K562 (cell line): ENCODE data around the gene CAPRIN2. TPM values are rescaled to one million over a fixed set of nuclear protein-coding genes. Genes with fewer than 3 reads are reported as not detected.

ENCODE experiments used
- ATAC-seq: fragments of 200-7000 bp; cut with Tn5 transposase; 3 replicates; pipeline ENCODE4 v1.9.1; 2020; ENCODE audit warnings: moderate library complexity
- BruUV-seq: library from RNA; stranded (reverse); fragments of 400-500 nt; replicated peaks from 2 replicates; lab custom pipeline; 2021; lab: Mats Ljungman, UMichigan
- CTCF ChIA-PET: fragments of 300-600 bp; formaldehyde crosslinking; extraction: SDS; loops from one replicate; lab custom pipeline; 2021; ENCODE audit warnings: low intra/inter-chr PET ratio; lab: Yijun Ruan, JAX
- POLR2A ChIA-PET: fragments of 300-600, 350-650 bp; sonication (Branson Sonifier 250); formaldehyde crosslinking; extraction: SDS; loops from one replicate; lab custom pipeline; 2021; ENCODE audit warnings: antibody characterized with exemption, inconsistent platforms; lab: Yijun Ruan, JAX
- DNase-seq, 4 experiments: peaks; one replicate each; pipeline versions ENCODE4 v3.0.0 to v3.0.0-alpha.2; 2011 to 2018; ENCODE audit warnings: low spot score in 3 of 4, mixed read lengths in 3 of 4; ENCODE audit errors: extremely low read depth in 1 of 4
- FAIRE-seq: peaks from 2 replicates; lab custom pipeline; 2011; peaks lifted over from hg19 to GRCh38; lab: Jason Lieb, UNC
- H2AFZ ChIP-seq: 2 replicates; pipeline ENCODE4 v1.6.0; 2011; ENCODE audit warnings: low read depth, low read length, control low read depth, inconsistent platforms
- H3K27ac ChIP-seq: fragments of 200-600 bp; 3 replicates; pipeline ENCODE4 v1.8.0; 2011; ENCODE audit warnings: low read depth, mild to moderate bottlenecking, control low read depth, inconsistent platforms, low read length, moderate library complexity, mixed read lengths; ENCODE audit errors: extremely low read depth
- H3K27me3 ChIP-seq, 2 experiments: fragments of 300-600 bp in 1 of 2; 2 replicates in 1 of 2; 3 replicates in 1 of 2; pipeline versions ENCODE4 v1.6.0 to v1.8.0; 2011; ENCODE audit warnings: inconsistent platforms in 2 of 2, low read length in 2 of 2, mild to moderate bottlenecking in 1 of 2, mixed read lengths in 1 of 2, moderate library complexity in 1 of 2; ENCODE audit not compliant: control insufficient read depth in 2 of 2, insufficient read depth in 2 of 2
- H3K36me3 ChIP-seq: fragments of 300-600 bp; 3 replicates; pipeline ENCODE4 v1.8.0; 2011; ENCODE audit warnings: mild to moderate bottlenecking, low read length, inconsistent platforms; ENCODE audit not compliant: control insufficient read depth, insufficient read depth
- H3K4me1 ChIP-seq, 2 experiments: fragments of 200-600 bp in 1 of 2; replicated peaks in 1 of 2; 2 replicates in 1 of 2; 3 replicates in 1 of 2; pipeline versions ENCODE4 v1.5.1 to v1.8.0; 2011; ENCODE audit warnings: inconsistent platforms in 2 of 2, low read length in 2 of 2, mild to moderate bottlenecking in 1 of 2, mixed read lengths in 1 of 2, moderate library complexity in 1 of 2; ENCODE audit not compliant: control insufficient read depth in 2 of 2, insufficient read depth in 2 of 2
- H3K4me2 ChIP-seq: 2 replicates; pipeline ENCODE4 v1.6.1; 2011; ENCODE audit warnings: low read length, control low read depth, inconsistent platforms, mixed read lengths; ENCODE audit not compliant: insufficient read depth
- H3K4me3 ChIP-seq: fragments of 200-600 bp; sonication (generic), shearing (Covaris generic); 2 replicates; pipeline ENCODE4 v1.5.1; 2016; ENCODE audit warnings: control low read depth, inconsistent platforms
- H3K79me2 ChIP-seq: fragments of 200-600 bp; 3 replicates; pipeline ENCODE4 v1.8.0; 2011; ENCODE audit warnings: low read length, inconsistent platforms; ENCODE audit not compliant: control insufficient read depth, insufficient read depth
- H3K9ac ChIP-seq, 2 experiments: 2 replicates each; pipeline versions ENCODE4 v1.6.0 to v1.6.1; 2011; ENCODE audit warnings: low read depth in 2 of 2, low read length in 2 of 2, control low read depth in 1 of 2, inconsistent platforms in 1 of 2, mild to moderate bottlenecking in 1 of 2, mixed read lengths in 1 of 2; ENCODE audit not compliant: insufficient read depth in 1 of 2
- H3K9me1 ChIP-seq: one replicate; pipeline ENCODE4 v1.6.0; 2011; ENCODE audit warnings: inconsistent platforms, mild to moderate bottlenecking, low read length, moderate library complexity; ENCODE audit not compliant: control insufficient read depth, insufficient read depth
- H3K9me3 ChIP-seq: replicated peaks from 2 replicates; pipeline ENCODE4 v1.5.1; 2011; ENCODE audit warnings: low read depth, low read length, inconsistent platforms; ENCODE audit not compliant: control insufficient read depth, insufficient read depth
- H4K20me1 ChIP-seq: replicated peaks from 2 replicates; pipeline ENCODE4 v1.6.1; 2011; ENCODE audit warnings: low read length, inconsistent platforms, mixed read lengths; ENCODE audit not compliant: control insufficient read depth, insufficient read depth
- BRCA1 ChIP-seq, 2 experiments: fragments of 450-650 bp in 1 of 2; sonication (generic) in 1 of 2; formaldehyde crosslinking in 1 of 2; IDR thresholded peaks; 2 replicates each; pipeline versions ENCODE4 v1.5.0 to v1.6.1; 2017 to 2020; ENCODE audit warnings: mild to moderate bottlenecking in 1 of 2, missing genetic modification reagents in 1 of 2
- ELF1 ChIP-seq: fragments of 200-800 bp; sonication (Bioruptor generic); IDR thresholded peaks from 2 replicates; pipeline ENCODE4 v1.6.1; 2016; ENCODE audit warnings: missing genetic modification characterization, missing compliant biosample characterization
- EP300 ChIP-seq: IDR thresholded peaks from 2 replicates; pipeline ENCODE4 v1.6.1; 2012; ENCODE audit warnings: low read length, improper control_type of control experiment
- MEIS2 ChIP-seq: fragments of 450-650 bp; IDR thresholded peaks from 2 replicates; pipeline ENCODE4 v1.6.1; 2014; ENCODE audit warnings: mild to moderate bottlenecking; ENCODE audit not compliant: partially characterized antibody
- NFIC ChIP-seq: fragments of 450-650 bp; IDR thresholded peaks from 2 replicates; pipeline ENCODE4 v1.6.1; 2017; ENCODE audit warnings: mild to moderate bottlenecking, inconsistent platforms
- POLR2AphosphoS2 ChIP-seq: IDR thresholded peaks from 2 replicates; pipeline ENCODE4 v1.6.1; 2012; ENCODE audit warnings: low read length, improper control_type of control experiment
- PTTG1 ChIP-seq: fragments of 450-650 bp; IDR thresholded peaks from 2 replicates; pipeline ENCODE4 v1.6.1; 2016; ENCODE audit warnings: low read depth, mild to moderate bottlenecking, missing genetic modification characterization, missing compliant biosample characterization
- SETDB1 ChIP-seq: IDR thresholded peaks from one replicate; pipeline ENCODE4 v1.6.1; 2012; ENCODE audit warnings: low read length, control low read depth, inconsistent platforms
- SMARCA5 ChIP-seq: fragments of 450-650 bp; IDR thresholded peaks from 2 replicates; pipeline ENCODE4 v1.6.1; 2016
- TARDBP ChIP-seq: fragments of 450-650 bp; IDR thresholded peaks from 2 replicates; pipeline ENCODE4 v1.6.1; 2016
- ZKSCAN8 ChIP-seq: fragments of 200-800 bp; sonication (Bioruptor generic); IDR thresholded peaks from 2 replicates; pipeline ENCODE4 v1.6.1; 2016; ENCODE audit warnings: missing genetic modification characterization, missing compliant biosample characterization
- ZNF316 ChIP-seq: fragments of 450-650 bp; IDR thresholded peaks from 2 replicates; pipeline ENCODE4 v1.6.1; 2016
- ZNF436 ChIP-seq: fragments of 250-450, 450-650 bp; sonication (Bioruptor Pico); formaldehyde crosslinking; IDR thresholded peaks from 2 replicates; pipeline ENCODE4 v1.7.0; 2020; ENCODE audit warnings: mild to moderate bottlenecking
- WGBS: fragments of 100-300 bp; shearing (Covaris generic); methylation state at CpG from one replicate; pipeline ENCODE4 v1.1.6; 2016; ENCODE audit warnings: low coverage, mixed read lengths; ENCODE audit not compliant: insufficient coverage; ENCODE audit errors: missing lambda C conversion rate; 5-methylcytosine and 5-hydroxymethylcytosine counted together
- in situ Hi-C: fragments of 300-500 bp; cut with MboI; formaldehyde crosslinking; loops from 4 replicates; pipeline ENCODE4 v1.15.0; 2018; ENCODE audit warnings: inconsistent platforms, mixed read lengths
- intact Hi-C: fragments of 100-400 bp; cut with micrococcal nuclease; formaldehyde crosslinking; loops from 2 replicates; pipeline ENCODE4 v1.14.2; 2022
- polyA plus RNA-seq, 8 experiments: library from polyadenylated mRNA; depleted of rRNA in 4 of 8; stranded (reverse) in 5 of 8; unstranded in 3 of 8; fragments of >200 nt; fragmentation: Nextera tagmentation in 2 of 8; fragmentation: Illumina TruSeq in 1 of 8; extraction: Ambion mirVana in 2 of 8; extraction: Trizol in 1 of 8; gene quantifications; 2 replicates each; pipeline versions ENCODE4 v1.2.1 to v1.2.3, GENCODE V29; 2011 to 2014; ENCODE audit warnings: inconsistent platforms in 1 of 8, missing spikeins in 1 of 8
- total RNA-seq, 7 experiments: library from RNA; depleted of rRNA in 6 of 7; stranded (reverse); fragments of >200 nt in 6 of 7; fragmentation: Illumina TruSeq in 2 of 7; extraction: Trizol in 2 of 7; gene quantifications; 2 replicates each; pipeline versions ENCODE4 v1.2.1 to v1.2.3, GENCODE V29; 2011 to 2021; ENCODE audit warnings: low replicate concordance in 1 of 7
- TF ChIP-seq, protein P1 (sequence below): fragments of 450-650 bp; IDR thresholded peaks from 2 replicates; pipeline ENCODE4 v1.6.1; 2016
- TF ChIP-seq, protein P2 (sequence below): sonication (generic); formaldehyde crosslinking; IDR thresholded peaks from 2 replicates; pipeline ENCODE4 v1.8.1; 2023; ENCODE audit warnings: mild to moderate bottlenecking, missing genetic modification reagents, moderate library complexity

CAPRIN2 gene
- total and polyA plus RNA-seq, 9 of the 15 experiments (the other 6 are each of a cell fraction or from before 2014, with no cell fraction given): 2.3 to 14.5 (median 8.9) TPM

DNA sequence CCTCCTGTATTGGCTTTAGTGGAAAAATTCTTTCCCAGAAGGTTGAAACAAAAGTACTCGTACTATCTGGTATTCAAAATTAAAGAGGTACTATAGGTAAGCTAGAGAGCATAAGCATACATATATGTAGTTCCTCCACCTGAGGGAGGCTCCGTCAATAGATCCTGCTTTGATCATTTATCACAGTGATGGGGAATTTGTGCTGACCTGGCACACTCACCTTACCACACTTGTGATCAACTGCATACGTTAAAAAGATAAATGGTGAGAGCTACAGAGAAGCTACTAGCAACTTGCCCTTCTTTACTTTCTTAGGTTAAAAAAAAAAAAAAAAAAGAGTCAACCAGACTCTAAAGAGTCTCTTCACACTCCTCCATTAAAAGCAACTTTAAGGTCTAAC is 2.5 kb downstream of the CAPRIN2 start:
- DNase-seq (no peak), FAIRE-seq (no peak), ATAC-seq (no peak)
- Histone ChIP-seq H3K36me3 (no peaks in the 10 kb centered on the region), H3K4me2 (no peak overlapping the region), H3K9me3 (no peaks in the 10 kb centered on the region), H4K20me1 (no peaks in the 10 kb centered on the region), H3K4me1 (peaks cover 16 to 33% of the 10 kb centered on the region in 2 experiments; a peak in 3 of 5 replicates), H2AFZ (no peak overlapping the region), H3K27ac (no peak overlapping the region), H3K9ac (no peak overlapping the region), H3K9me1 (no peaks in the 10 kb centered on the region), H3K4me3 (no peak overlapping the region), H3K79me2 (peaks cover 12% of the 10 kb centered on the region; the same call in 1 of the 3 replicates), H3K27me3 (no peaks in the 10 kb centered on the region)
- WGBS: 73% methylated on average over 3 of the region's 3 CpGs
- CTCF ChIA-PET: no interaction called here
- BruUV-seq: no TSS peak
- TF ChIP-seq TARDBP (no peak), ZNF316 (peak; percentile 58)
- in situ Hi-C loops (no loop called here), intact Hi-C loops (no loop called here)
- POLR2A ChIA-PET: interaction anchor here (0.8 to 2.2 kb wide), 3 partner anchors 9 to 38 kb away, joined by 3 to 6 read pairs (median 6); no protein-coding TSS in a partner anchor

DNA sequence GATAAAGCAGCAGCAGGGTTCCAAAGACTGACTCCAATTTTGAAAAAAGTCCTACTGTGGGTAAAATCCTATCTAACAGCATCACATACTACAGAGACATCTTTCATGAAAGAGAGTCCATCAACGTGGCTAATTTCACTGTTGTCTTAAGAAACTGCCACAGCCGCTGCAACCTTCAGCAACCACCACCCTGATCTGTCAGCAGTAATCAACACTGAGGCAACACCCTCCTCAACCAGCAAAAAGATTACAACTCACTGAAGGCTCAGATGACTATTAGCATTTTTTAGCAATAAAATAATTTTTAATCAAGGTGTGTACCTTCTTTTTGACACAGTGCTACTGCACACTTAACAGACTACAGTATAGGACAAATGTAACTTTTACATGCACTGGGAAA is 6.6 kb downstream of the CAPRIN2 start:
- ATAC-seq: peak; percentile 70
- no peak for DNase-seq
- no peak for FAIRE-seq
- H3K27ac ChIP-seq: no peak overlapping the region
- BruUV-seq: no TSS peak
- WGBS: 12% methylated on average over 2 of the region's 2 CpGs
- H3K79me2 ChIP-seq: peaks cover under 1% of the 10 kb centered on the region; the same call in 1 of the 3 replicates
- intact Hi-C loops (no loop called here), in situ Hi-C loops (no loop called here)
- H3K27me3 ChIP-seq: no peaks in the 10 kb centered on the region
- no peak overlapping the region for H3K4me2 ChIP-seq
- CTCF ChIA-PET: no interaction called here
- H3K9ac ChIP-seq: no peak overlapping the region
- POLR2A ChIA-PET: no interaction called here
- no peaks in the 10 kb centered on the region for H4K20me1 ChIP-seq
- no peaks in the 10 kb centered on the region for H3K9me3 ChIP-seq
- H3K36me3 ChIP-seq: no peaks in the 10 kb centered on the region
- no peaks in the 10 kb centered on the region for H3K9me1 ChIP-seq
- H2AFZ ChIP-seq: no peak overlapping the region
- H3K4me3 ChIP-seq: no peak overlapping the region
- H3K4me1 ChIP-seq: peaks cover 0 to 14% of the 10 kb centered on the region in 2 experiments; a peak in 3 of 5 replicates
- TF ChIP-seq POLR2AphosphoS2 (no peak), PTTG1 (no peak), BRCA1 (IDR thresholded peaks at IDR 0.05) (no peak), BRCA1 (CRISPR knock-in tag; IDR thresholded peaks at IDR 0.05) (no peak), EP300 (peak; percentile 29; the same call in 1 of the 2 replicates), SMARCA5 (no peak), MEIS2 (peak; percentile 79), ZNF436 (CRISPR knock-in tag) (no peak), ZKSCAN8 (CRISPR knock-in tag) (no peak), ELF1 (no peak), SETDB1 (no peak), NFIC (no peak)
- TF ChIP-seq, protein P1, sequence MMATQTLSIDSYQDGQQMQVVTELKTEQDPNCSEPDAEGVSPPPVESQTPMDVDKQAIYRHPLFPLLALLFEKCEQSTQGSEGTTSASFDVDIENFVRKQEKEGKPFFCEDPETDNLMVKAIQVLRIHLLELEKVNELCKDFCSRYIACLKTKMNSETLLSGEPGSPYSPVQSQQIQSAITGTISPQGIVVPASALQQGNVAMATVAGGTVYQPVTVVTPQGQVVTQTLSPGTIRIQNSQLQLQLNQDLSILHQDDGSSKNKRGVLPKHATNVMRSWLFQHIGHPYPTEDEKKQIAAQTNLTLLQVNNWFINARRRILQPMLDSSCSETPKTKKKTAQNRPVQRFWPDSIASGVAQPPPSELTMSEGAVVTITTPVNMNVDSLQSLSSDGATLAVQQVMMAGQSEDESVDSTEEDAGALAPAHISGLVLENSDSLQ: peak; percentile 40; the same call in 1 of the 2 replicates
- TF ChIP-seq, protein P2, sequence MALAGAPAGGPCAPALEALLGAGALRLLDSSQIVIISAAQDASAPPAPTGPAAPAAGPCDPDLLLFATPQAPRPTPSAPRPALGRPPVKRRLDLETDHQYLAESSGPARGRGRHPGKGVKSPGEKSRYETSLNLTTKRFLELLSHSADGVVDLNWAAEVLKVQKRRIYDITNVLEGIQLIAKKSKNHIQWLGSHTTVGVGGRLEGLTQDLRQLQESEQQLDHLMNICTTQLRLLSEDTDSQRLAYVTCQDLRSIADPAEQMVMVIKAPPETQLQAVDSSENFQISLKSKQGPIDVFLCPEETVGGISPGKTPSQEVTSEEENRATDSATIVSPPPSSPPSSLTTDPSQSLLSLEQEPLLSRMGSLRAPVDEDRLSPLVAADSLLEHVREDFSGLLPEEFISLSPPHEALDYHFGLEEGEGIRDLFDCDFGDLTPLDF (CRISPR knock-in tag): no peak
